ENCODE results near the gene ERI3.

The ERI3 gene

GRCh38 chr1:44283524-44284173, 71.4 kb downstream of the ERI3 start:
- no peak for DNase-seq (ENCODE audit: low read depth in 2 of 2)

DNA sequence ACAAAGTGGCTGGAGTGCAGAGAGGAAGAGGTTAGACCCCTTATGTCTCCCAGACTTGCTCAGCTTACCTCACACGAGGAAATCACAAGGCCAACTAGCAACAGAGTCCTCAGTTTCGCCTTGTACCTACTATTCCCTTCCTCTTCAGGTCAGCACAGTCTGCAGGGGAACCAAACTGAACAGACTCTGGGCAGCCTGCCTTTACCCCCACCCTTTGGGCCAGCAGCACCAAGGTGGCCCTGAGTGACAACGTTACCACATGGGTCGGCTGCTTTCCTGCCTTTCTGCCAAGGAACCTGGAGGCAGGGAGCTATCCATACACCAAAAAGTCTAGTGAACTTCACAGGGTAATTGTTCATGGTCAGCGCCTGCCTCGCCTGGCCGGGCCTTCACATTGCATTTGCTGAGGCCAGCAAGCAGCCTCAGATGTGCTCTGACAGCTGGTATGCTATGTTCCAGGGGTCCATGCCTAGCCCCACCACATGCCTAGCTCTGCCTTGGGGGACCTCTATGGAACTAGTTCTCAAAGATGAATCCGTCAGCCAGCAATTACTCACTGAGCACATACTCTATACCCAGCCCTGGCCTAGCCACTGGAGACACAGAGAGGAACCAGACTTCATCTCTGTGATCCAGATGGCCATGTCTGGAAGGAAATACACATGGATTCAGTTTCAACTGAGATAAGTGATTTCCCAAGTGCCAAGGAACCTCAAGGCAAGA, 72.2 kb downstream of the ERI3 start:
- DNase-seq (ENCODE audit: low read depth in 2 of 2) = no peak

GRCh38 chr1:44281962-44282703, 72.9 kb downstream of the ERI3 start:
- no peak for DNase-seq (ENCODE audit: low read depth in 2 of 2)

DNA sequence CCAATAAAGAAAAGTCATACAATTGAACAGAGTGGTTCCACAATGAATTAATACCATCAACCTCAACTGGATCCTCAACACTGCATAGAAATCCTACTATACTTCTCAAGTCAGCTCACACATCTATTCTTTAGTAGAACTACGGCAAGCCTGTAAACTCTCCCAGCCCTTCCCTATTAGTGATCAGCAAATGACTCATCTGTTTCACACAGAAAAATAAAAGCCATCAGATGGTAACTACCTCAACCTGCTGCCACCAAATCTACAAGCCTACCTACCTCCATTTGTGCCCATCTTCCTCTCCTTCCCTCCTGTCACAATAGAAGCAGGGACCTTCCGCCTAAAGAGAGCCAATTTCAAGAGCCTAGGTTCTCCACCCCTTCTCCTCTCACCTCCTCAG, 78.2 kb downstream of the ERI3 start:
- no peak for DNase-seq (ENCODE audit: low read depth in 2 of 2)

GRCh38 chr1:44275991-44276405, 79.1 kb downstream of the ERI3 start:
- no peak for DNase-seq (ENCODE audit: low read depth in 2 of 2)

DNA sequence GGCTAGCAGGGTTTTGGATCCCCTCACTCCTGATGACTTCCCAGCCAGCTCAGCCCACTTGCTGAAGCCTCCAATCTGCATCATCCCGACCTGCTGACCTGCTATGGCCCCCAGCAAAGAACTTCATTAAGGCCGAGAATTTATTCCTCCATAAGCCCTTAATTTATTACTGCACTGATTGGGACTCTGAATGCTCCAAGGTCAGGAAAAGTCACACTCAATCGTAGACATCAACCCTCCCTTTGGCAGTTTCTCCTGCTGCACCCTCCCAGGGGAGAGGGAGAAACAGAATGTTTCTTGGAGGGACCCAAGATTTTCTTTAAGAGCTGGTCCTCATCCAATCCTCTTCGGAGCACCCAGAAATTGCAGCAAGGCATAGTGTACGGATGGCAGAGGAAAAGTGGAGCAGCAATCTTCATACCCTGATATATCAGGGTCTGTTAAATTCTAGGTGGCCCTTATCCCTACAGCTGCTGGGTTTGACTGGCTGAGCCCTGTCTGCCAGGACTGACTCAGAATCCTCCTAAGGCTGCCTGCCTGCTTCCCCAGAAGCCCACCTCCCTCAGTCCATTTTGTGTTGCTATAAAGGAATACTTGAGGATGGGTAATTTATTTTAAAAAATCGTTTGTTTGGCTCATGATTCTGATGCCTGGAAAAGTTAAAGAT, 79.6 kb downstream of the ERI3 start:
- no peak for DNase-seq (ENCODE audit: low read depth in 2 of 2)

DNA sequence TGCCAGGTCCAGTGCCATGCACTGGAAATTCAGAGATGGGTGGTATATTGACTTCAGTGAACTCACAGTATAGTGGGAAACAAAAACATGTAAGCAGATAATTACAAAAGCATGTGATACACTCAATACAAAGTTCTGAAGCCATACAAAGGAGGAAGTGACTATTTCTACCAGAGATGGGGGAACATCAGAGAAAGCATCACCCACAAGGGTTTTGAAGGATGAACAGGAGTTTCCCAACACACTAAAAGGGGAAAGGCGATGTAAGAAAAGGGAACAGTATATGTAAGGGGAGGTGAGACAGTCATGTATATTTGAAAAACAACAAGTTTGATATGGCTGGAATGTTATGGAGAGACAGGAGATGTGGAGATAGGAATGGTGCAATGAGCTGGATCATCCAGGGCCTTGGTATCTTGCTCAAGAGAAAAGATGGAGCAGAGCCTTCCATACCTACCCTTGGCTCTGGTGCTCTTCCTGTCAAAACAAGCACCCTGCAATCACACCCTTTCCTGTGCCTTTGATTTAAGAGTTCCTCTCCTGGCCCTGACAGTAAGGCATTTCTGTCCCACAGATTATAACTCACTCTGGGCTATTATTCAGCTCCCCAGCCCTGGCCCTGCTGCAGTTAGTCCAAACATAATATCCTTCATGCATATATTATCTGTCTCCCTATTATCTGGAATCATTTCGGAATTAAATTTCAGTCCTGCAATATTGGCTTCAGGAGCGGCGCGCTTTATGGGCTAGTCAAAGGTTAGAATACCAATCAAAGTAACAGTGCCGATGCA, 81.3 kb downstream of the ERI3 start:
- no peak for DNase-seq (ENCODE audit: low read depth in 2 of 2)

- no peak for DNase-seq (ENCODE audit: low read depth in 2 of 2)
Measured at GRCh38 chr1:44272992-44273391, 82.1 kb downstream of the ERI3 start.

GRCh38 chr1:44271646-44272045, 83.4 kb downstream of the ERI3 start:
- DNase-seq (ENCODE audit: low read depth in 2 of 2) = no peak

DNA sequence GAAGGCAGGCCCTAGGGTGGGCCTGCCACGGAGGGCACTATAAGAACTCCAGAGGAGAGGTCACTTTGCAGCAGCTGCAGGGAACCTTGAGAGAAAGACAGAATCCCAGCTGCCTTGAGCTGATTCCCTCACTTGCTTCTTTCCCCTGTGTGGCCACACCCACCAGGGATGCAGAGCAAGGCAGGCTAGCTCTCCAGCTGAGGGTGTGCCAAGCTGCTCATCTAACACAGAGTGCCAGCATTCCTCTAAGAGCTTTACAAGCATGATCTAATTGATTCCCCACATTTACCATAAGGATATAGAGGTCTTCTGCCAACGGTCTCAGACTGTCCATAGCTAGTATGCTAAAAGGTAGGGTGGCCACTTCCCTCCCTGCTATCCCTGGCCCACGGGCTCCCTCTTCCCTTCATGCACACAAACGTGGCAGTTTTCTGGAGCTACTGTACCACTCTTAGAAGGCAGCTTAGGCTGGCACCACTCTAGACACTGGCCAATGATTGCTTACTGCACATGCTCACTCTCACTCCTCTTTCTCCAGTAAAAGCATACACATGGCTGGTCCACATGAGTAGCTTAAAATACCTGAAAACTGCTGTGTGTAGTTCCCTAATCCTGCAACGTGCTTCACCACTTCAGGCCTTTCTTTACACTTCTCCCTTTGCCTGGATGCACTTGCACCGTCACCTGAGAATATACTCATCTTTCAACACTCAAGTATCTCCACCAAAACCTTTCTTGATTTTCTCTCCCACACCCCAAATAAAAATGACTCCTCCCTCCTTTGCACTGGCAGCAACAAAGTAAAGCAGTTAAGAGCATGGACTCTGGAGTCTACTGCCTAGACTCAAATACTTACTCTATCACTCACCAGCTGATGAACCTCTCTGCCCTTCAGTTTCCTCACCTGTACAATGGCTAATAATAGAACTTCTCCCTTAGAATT, 84.1 kb downstream of the ERI3 start:
- DNase-seq (ENCODE audit: low read depth in 2 of 2) = no peak

- DNase-seq (ENCODE audit: low read depth in 2 of 2) = no peak
Measured at GRCh38 chr1:44268054-44268453, 87.0 kb downstream of the ERI3 start.

GRCh38 chr1:44267438-44267837, 87.6 kb downstream of the ERI3 start:
- no peak for DNase-seq (ENCODE audit: low read depth in 2 of 2)

GRCh38 chr1:44266400-44267344, 88.4 kb downstream of the ERI3 start:
- DNase-seq (ENCODE audit: low read depth in 2 of 2) = no peak

- no peak for DNase-seq (ENCODE audit: low read depth in 2 of 2)
Measured at GRCh38 chr1:44265656-44266358, 89.2 kb downstream of the ERI3 start.

- DNase-seq (ENCODE audit: low read depth in 2 of 2) = no peak
Measured at GRCh38 chr1:44264451-44264771, 90.6 kb downstream of the ERI3 start.

DNA sequence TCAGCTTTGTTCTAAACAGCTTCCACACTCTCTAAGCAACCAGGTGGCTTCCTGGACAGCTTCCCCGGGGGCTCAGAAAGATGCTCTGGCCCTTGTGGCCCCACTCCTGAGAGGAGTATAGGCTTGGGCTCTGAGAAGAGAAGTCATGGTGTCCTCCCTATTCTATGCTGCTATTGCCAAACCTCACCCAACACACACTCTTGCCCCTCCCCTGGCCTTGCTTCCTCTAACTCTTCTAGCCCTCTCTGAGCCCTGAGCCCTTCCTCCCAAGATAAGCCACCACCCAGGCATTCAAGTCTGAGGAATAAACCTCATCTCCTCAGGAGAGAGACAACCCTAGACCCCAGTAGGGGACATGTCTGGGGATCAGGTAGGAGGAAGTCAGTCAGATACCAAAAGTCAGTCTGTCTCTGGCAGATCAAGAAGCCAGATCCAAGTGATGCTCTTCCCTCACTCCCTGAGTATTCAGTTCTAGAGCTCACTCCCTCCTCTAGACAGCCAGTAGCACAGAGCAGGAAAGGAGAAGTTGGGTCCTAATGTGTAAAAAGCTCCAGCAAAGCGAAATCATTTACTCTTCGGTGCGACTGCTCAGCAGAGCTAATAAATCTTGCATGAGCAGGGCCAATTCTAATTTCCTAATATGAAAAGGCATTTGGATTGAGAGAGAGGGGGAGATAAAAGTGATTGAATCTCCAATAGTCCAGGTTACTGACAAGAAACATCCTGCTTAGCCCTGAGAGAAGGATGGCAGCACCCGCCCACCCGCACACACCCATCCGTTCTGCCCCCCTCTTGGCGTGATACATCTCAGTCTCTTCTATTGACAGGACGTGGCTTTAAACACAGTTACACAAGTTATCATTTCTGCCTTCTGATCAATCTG, 91.2 kb downstream of the ERI3 start:
- DNase-seq (ENCODE audit: low read depth in 2 of 2) = no peak

DNA sequence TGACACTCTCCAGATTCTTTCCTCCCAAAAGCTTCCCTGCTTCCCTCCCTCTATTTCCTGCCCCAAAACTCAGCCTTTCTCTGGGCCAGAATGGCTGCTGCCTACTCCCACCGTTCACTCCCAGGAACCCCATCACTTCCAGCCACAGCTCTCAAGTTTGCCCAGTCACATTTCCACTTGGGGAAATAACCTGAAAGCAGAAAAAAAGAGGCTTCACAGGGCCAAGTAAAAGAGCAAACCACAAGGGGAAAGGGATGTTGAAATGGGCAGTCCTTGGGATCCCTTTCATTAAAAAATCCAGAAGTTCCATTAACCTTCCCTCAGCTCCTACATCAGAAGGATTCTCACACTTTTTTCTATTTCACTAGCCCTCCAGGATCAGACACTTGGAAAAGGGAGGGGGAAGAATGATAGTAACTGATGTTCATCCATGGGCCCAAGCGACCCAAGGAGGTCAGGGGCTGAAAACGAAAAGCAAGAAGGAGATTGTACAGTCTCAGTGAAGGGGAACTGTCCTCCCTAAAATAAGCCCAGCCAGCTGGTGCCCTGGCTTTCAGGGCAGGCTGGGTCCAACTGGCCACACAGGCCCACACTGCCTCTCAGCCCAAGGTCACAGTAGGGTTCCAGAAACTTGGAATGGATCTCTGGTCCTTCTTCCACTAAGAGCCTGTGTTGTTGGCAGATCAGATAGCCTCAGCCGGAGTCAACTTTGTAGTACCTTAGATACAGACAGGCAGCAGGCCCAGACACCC, 92.1 kb downstream of the ERI3 start:
- no peak for DNase-seq (ENCODE audit: low read depth in 2 of 2)
